Measurements from ENCODE around the gene NFATC2IP.
"Not testable (repeated sequence)": the region's sequence is repeated elsewhere in the genome, so short reads cannot be mapped to it uniquely, and the experiment has no call there.

Gene NFATC2IP

GRCh38 chr16:29000019-29000418, 49.3 kb downstream of the NFATC2IP start:
- DNase-seq, result no peak

GRCh38 chr16:29004496-29005139, 53.9 kb downstream of the NFATC2IP start:
- not testable (repeated sequence) for DNase-seq

GRCh38 chr16:29007730-29008593, 57.2 kb downstream of the NFATC2IP start:
- DNase-seq, result peak; percentile 80

GRCh38 chr16:29009050-29009837, 58.5 kb downstream of the NFATC2IP start:
- peak; percentile 34 for DNase-seq

- DNase-seq, result no peak
These were observed 59.1 kb downstream of the NFATC2IP start for GRCh38 chr16:29009838-29010166.

- DNase-seq, result no peak
These were observed 60.4 kb downstream of the NFATC2IP start for GRCh38 chr16:29011112-29011511.

GRCh38 chr16:29011851-29012250, 61.1 kb downstream of the NFATC2IP start:
- no peak for DNase-seq

- DNase-seq, result no peak
These were observed 62.3 kb downstream of the NFATC2IP start for GRCh38 chr16:29012913-29013553.

GRCh38 chr16:29014561-29015069, 63.9 kb downstream of the NFATC2IP start:
- DNase-seq, result no peak

Data from activated naive CD4-positive, alpha-beta T cell treated with anti-CD3 and anti-CD28 coated beads, Interleukin-2, amount 50 U/mL, for 16 hours (primary cell).